AG04449 (cell line): ENCODE data around the gene NFATC3.

Experiments
- CTCF ChIA-PET: fragments of 350-600 bp; formaldehyde crosslinking; extraction: SDS; loops from one replicate; lab custom pipeline; 2021; ENCODE audit warnings: antibody characterized with exemption; lab: Yijun Ruan, JAX
- POLR2A ChIA-PET: fragments of 400-600, 350-600 bp; formaldehyde crosslinking; extraction: SDS; loops from one replicate; lab custom pipeline; 2020; ENCODE audit warnings: antibody characterized with exemption, inconsistent platforms; lab: Yijun Ruan, JAX
- DNase-seq: peaks from one replicate; pipeline ENCODE4 v3.0.0-alpha.2; 2010; ENCODE audit warnings: low read depth, low spot score
- H3K4me3 ChIP-seq: 2 replicates; pipeline ENCODE4 v1.5.1; 2011; ENCODE audit warnings: low read depth, mild to moderate bottlenecking, control low read depth, low read length
- CTCF ChIP-seq: IDR thresholded peaks from one replicate; pipeline ENCODE4 v1.5.1; 2011; ENCODE audit warnings: mild to moderate bottlenecking, moderate library complexity, low read length, control low read depth, inconsistent platforms; ENCODE audit not compliant: insufficient read depth; ENCODE audit errors: missing control alignments

The NFATC3 gene

GRCh38 chr16:68216240-68216639 is 131.1 kb downstream of the NFATC3 start:
- no peak for TF ChIP-seq CTCF
- ChIA-PET CTCF (interaction anchor here (1.6 to 2.7 kb wide), 2 partner anchors 12 to 14 kb away, joined by 3 to 13 read pairs; no protein-coding TSS in a partner anchor), POLR2A (no interaction called here)
- no peak overlapping the region for H3K4me3 ChIP-seq
- DNase-seq: no peak

- no peak for DNase-seq
- no peak overlapping the region for H3K4me3 ChIP-seq
- CTCF ChIA-PET: interaction anchor here (0.7 to 2.7 kb wide), 5 partner anchors 9 to 152 kb away, joined by 3 to 13 read pairs (median 3); no protein-coding TSS in a partner anchor
- no peak for TF ChIP-seq CTCF
- POLR2A ChIA-PET: interaction anchor here (1.0 kb wide), 1 partner anchor 109 kb away, joined by 3 read pairs; no protein-coding TSS in a partner anchor
Observed at GRCh38 chr16:68217506-68217905, 132.3 kb downstream of the NFATC3 start.

GRCh38 chr16:68219725-68220351 is 134.7 kb downstream of the NFATC3 start:
- DNase-seq: no peak

GRCh38 chr16:68223072-68223471 is 137.9 kb downstream of the NFATC3 start:
- ChIA-PET POLR2A (no interaction called here), CTCF (no interaction called here)
- TF ChIP-seq CTCF: no peak

More at GRCh38 chr16:68219725-68220351, 134.7 kb downstream of the NFATC3 start:
- CTCF ChIA-PET: interaction anchor here (0.9 to 2.1 kb wide), 5 partner anchors 9 to 228 kb away, joined by 3 to 9 read pairs (median 7); no protein-coding TSS in a partner anchor
- no peak overlapping the region for H3K4me3 ChIP-seq
- no peak for TF ChIP-seq CTCF
- POLR2A ChIA-PET: no interaction called here

GRCh38 chr16:68226116-68226515 is 140.9 kb downstream of the NFATC3 start:
- H3K4me3 ChIP-seq: no peak overlapping the region
- CTCF ChIA-PET: interaction anchor here (1.0 to 6.7 kb wide), 6 partner anchors 9 to 234 kb away, joined by 3 to 124 read pairs (median 10); no protein-coding TSS in a partner anchor
- TF ChIP-seq CTCF: no peak
- no peak for DNase-seq
- POLR2A ChIA-PET: no interaction called here

More at GRCh38 chr16:68223072-68223471, 137.9 kb downstream of the NFATC3 start:
- DNase-seq: no peak
- H3K4me3 ChIP-seq: no peak overlapping the region

- ChIA-PET POLR2A (no interaction called here), CTCF (interaction anchor here (1.1 to 6.7 kb wide), 9 partner anchors 10 to 256 kb away, joined by 3 to 124 read pairs (median 6); partner anchors contain the start of gene NFATC3)
- no peak overlapping the region for H3K4me3 ChIP-seq
- no peak for DNase-seq
- TF ChIP-seq CTCF: no peak
Observed at GRCh38 chr16:68227183-68227793, 142.1 kb downstream of the NFATC3 start.
